Measurements from ENCODE around the gene SEL1L. TPM values are rescaled to one million over a fixed set of nuclear protein-coding genes. Genes with fewer than 3 reads are reported as not detected.

Gene SEL1L
- total and polyA plus RNA-seq, 2 experiments from 2014 or later, result 20.6 to 22.6 TPM

DNA sequence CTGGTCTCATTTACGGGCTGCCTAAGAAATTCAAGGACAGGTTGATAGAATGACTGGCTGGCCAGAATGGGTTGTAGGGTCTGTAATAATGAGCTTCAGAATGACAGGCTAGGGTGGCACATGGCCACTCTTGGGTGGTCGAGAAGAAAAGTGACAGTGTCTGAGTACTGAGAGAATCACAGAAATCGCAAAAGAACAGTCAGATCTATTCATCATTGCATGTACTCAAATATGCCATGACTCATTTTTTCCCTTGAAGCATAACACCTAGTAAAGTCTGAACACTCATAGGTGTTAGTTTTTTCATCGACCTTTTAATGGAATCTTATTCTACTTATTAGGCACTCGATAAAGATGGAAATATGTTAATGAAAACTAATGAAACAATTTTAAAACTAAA, 37.8 kb upstream of the SEL1L start:
- no peaks in the 10 kb centered on the region for H3K9me2 ChIP-seq (ENCODE audit: insufficient read depth)
- Mint-ChIP-seq H3K9me3 (no peaks in the 10 kb centered on the region), H3K27me3 (ENCODE audit: insufficient read depth, low read depth, poor library complexity) (peaks cover 1% of the 10 kb centered on the region), H3K4me1 (no peaks in the 10 kb centered on the region), H3K36me3 (ENCODE audit: low read depth) (no peaks in the 10 kb centered on the region), H3K27ac (no peak overlapping the region), H3K4me3 (no peak overlapping the region)
- no peaks in the 10 kb centered on the region for H3K4me1 ChIP-seq (ENCODE audit: insufficient read depth)
- no peaks in the 10 kb centered on the region for H3K79me2 ChIP-seq (replicated peaks; ENCODE audit: insufficient read depth)
- no peak for ATAC-seq
- no peaks in the 10 kb centered on the region for H3K27me3 ChIP-seq (ENCODE audit: insufficient read depth)
- TF ChIP-seq, protein P1, sequence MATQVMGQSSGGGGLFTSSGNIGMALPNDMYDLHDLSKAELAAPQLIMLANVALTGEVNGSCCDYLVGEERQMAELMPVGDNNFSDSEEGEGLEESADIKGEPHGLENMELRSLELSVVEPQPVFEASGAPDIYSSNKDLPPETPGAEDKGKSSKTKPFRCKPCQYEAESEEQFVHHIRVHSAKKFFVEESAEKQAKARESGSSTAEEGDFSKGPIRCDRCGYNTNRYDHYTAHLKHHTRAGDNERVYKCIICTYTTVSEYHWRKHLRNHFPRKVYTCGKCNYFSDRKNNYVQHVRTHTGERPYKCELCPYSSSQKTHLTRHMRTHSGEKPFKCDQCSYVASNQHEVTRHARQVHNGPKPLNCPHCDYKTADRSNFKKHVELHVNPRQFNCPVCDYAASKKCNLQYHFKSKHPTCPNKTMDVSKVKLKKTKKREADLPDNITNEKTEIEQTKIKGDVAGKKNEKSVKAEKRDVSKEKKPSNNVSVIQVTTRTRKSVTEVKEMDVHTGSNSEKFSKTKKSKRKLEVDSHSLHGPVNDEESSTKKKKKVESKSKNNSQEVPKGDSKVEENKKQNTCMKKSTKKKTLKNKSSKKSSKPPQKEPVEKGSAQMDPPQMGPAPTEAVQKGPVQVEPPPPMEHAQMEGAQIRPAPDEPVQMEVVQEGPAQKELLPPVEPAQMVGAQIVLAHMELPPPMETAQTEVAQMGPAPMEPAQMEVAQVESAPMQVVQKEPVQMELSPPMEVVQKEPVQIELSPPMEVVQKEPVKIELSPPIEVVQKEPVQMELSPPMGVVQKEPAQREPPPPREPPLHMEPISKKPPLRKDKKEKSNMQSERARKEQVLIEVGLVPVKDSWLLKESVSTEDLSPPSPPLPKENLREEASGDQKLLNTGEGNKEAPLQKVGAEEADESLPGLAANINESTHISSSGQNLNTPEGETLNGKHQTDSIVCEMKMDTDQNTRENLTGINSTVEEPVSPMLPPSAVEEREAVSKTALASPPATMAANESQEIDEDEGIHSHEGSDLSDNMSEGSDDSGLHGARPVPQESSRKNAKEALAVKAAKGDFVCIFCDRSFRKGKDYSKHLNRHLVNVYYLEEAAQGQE (IDR thresholded peaks at IDR 0.05; ENCODE audit: unreplicated experiment), result no peak
- TF ChIP-seq NANOG (IDR thresholded peaks at IDR 0.05; ENCODE audit: borderline replicate concordance) (no peak), JUNB (IDR thresholded peaks at IDR 0.05; ENCODE audit: unreplicated experiment) (no peak), ZNF331 (CRISPR knock-in tag; IDR thresholded peaks at IDR 0.05; ENCODE audit: low read depth) (no peak), EZH2 (IDR thresholded peaks at IDR 0.05; ENCODE audit: low read depth, unreplicated experiment) (no peak), ZNF114 (CRISPR knock-in tag; IDR thresholded peaks at IDR 0.05) (no peak), STAT1 (IDR thresholded peaks at IDR 0.05; ENCODE audit: unreplicated experiment) (no peak), CREB1 (CRISPR knock-in tag; IDR thresholded peaks at IDR 0.05; ENCODE audit: low read depth) (no peak), POLR2AphosphoS5 (IDR thresholded peaks at IDR 0.05; ENCODE audit: low read depth) (no peak), EZH2phosphoT487 (IDR thresholded peaks at IDR 0.05; ENCODE audit: unreplicated experiment) (no peak)
- TF ChIP-seq, protein P2, sequence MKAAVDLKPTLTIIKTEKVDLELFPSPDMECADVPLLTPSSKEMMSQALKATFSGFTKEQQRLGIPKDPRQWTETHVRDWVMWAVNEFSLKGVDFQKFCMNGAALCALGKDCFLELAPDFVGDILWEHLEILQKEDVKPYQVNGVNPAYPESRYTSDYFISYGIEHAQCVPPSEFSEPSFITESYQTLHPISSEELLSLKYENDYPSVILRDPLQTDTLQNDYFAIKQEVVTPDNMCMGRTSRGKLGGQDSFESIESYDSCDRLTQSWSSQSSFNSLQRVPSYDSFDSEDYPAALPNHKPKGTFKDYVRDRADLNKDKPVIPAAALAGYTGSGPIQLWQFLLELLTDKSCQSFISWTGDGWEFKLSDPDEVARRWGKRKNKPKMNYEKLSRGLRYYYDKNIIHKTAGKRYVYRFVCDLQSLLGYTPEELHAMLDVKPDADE (IDR thresholded peaks at IDR 0.05), result no peak
- TF ChIP-seq, protein P3, sequence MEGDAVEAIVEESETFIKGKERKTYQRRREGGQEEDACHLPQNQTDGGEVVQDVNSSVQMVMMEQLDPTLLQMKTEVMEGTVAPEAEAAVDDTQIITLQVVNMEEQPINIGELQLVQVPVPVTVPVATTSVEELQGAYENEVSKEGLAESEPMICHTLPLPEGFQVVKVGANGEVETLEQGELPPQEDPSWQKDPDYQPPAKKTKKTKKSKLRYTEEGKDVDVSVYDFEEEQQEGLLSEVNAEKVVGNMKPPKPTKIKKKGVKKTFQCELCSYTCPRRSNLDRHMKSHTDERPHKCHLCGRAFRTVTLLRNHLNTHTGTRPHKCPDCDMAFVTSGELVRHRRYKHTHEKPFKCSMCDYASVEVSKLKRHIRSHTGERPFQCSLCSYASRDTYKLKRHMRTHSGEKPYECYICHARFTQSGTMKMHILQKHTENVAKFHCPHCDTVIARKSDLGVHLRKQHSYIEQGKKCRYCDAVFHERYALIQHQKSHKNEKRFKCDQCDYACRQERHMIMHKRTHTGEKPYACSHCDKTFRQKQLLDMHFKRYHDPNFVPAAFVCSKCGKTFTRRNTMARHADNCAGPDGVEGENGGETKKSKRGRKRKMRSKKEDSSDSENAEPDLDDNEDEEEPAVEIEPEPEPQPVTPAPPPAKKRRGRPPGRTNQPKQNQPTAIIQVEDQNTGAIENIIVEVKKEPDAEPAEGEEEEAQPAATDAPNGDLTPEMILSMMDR (conservative IDR thresholded peaks at IDR 0.05; ENCODE audit: low read depth in 2 of 2), result no peak
- TF ChIP-seq, protein P4, sequence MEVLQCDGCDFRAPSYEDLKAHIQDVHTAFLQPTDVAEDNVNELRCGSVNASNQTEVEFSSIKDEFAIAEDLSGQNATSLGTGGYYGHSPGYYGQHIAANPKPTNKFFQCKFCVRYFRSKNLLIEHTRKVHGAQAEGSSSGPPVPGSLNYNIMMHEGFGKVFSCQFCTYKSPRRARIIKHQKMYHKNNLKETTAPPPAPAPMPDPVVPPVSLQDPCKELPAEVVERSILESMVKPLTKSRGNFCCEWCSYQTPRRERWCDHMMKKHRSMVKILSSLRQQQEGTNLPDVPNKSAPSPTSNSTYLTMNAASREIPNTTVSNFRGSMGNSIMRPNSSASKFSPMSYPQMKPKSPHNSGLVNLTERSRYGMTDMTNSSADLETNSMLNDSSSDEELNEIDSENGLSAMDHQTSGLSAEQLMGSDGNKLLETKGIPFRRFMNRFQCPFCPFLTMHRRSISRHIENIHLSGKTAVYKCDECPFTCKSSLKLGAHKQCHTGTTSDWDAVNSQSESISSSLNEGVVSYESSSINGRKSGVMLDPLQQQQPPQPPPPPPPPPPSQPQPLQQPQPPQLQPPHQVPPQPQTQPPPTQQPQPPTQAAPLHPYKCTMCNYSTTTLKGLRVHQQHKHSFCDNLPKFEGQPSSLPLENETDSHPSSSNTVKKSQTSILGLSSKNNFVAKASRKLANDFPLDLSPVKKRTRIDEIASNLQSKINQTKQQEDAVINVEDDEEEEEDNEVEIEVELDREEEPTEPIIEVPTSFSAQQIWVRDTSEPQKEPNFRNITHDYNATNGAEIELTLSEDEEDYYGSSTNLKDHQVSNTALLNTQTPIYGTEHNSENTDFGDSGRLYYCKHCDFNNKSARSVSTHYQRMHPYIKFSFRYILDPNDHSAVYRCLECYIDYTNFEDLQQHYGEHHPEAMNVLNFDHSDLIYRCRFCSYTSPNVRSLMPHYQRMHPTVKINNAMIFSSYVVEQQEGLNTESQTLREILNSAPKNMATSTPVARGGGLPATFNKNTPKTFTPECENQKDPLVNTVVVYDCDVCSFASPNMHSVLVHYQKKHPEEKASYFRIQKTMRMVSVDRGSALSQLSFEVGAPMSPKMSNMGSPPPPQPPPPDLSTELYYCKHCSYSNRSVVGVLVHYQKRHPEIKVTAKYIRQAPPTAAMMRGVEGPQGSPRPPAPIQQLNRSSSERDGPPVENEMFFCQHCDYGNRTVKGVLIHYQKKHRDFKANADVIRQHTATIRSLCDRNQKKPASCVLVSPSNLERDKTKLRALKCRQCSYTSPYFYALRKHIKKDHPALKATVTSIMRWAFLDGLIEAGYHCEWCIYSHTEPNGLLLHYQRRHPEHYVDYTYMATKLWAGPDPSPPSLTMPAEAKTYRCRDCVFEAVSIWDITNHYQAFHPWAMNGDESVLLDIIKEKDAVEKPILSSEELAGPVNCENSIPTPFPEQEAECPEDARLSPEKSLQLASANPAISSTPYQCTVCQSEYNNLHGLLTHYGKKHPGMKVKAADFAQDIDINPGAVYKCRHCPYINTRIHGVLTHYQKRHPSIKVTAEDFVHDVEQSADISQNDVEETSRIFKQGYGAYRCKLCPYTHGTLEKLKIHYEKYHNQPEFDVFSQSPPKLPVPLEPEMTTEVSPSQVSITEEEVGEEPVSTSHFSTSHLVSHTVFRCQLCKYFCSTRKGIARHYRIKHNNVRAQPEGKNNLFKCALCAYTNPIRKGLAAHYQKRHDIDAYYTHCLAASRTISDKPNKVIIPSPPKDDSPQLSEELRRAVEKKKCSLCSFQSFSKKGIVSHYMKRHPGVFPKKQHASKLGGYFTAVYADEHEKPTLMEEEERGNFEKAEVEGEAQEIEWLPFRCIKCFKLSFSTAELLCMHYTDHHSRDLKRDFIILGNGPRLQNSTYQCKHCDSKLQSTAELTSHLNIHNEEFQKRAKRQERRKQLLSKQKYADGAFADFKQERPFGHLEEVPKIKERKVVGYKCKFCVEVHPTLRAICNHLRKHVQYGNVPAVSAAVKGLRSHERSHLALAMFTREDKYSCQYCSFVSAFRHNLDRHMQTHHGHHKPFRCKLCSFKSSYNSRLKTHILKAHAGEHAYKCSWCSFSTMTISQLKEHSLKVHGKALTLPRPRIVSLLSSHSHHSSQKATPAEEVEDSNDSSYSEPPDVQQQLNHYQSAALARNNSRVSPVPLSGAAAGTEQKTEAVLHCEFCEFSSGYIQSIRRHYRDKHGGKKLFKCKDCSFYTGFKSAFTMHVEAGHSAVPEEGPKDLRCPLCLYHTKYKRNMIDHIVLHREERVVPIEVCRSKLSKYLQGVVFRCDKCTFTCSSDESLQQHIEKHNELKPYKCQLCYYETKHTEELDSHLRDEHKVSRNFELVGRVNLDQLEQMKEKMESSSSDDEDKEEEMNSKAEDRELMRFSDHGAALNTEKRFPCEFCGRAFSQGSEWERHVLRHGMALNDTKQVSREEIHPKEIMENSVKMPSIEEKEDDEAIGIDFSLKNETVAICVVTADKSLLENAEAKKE (CRISPR knock-in tag; IDR thresholded peaks at IDR 0.05), result no peak
- no peaks in the 10 kb centered on the region for H4K20me1 ChIP-seq (replicated peaks; ENCODE audit: insufficient read depth)
- no peak for DNase-seq (ENCODE audit: low spot score)
- H3K4me2 ChIP-seq, result no peak overlapping the region
- H2AFZ ChIP-seq, result no peak overlapping the region
- no peak overlapping the region for H3K27ac ChIP-seq (ENCODE audit: low read depth)
- no peaks in the 10 kb centered on the region for H3F3A ChIP-seq (replicated peaks; ENCODE audit: low read depth)
- no peaks in the 10 kb centered on the region for H3K36me3 ChIP-seq (ENCODE audit: insufficient read depth)
- H3K4me3 ChIP-seq, result no peak overlapping the region
